GM12892 (cell line): ENCODE data around the gene MAGEC3. TPM values are rescaled to one million over a fixed set of nuclear protein-coding genes. Genes with fewer than 3 reads are reported as not detected.
"Not testable (repeated sequence)": the region's sequence is repeated elsewhere in the genome, so short reads cannot be mapped to it uniquely, and the experiment has no call there.

ENCODE experiments used
- DNase-seq: peaks from one replicate; pipeline ENCODE4 v3.0.0; 2011; ENCODE audit not compliant: insufficient read length
- FAIRE-seq: peaks from 2 replicates; lab custom pipeline; 2011; peaks lifted over from hg19 to GRCh38; lab: Jason Lieb, UNC
- POLR2A ChIP-seq: IDR thresholded peaks from 2 replicates; pipeline ENCODE4 v1.6.1; 2011; ENCODE audit warnings: low read depth, low read length, control low read depth
- POLR2AphosphoS5 ChIP-seq: IDR thresholded peaks from 2 replicates; pipeline ENCODE4 v1.6.1; 2011; ENCODE audit warnings: low read depth, low read length, control low read depth
- TAF1 ChIP-seq: IDR thresholded peaks from 2 replicates; pipeline ENCODE4 v1.6.1; 2011; ENCODE audit warnings: low read depth, mild to moderate bottlenecking, control low read depth, low read length, borderline replicate concordance
- polyA plus RNA-seq: library from polyadenylated mRNA; unstranded; fragments of >200 nt; gene quantifications from one replicate; pipeline ENCODE4 v1.2.1, GENCODE V29; 2012; ENCODE audit warnings: missing spikeins, inconsistent platforms; ENCODE audit not compliant: missing spikeins

The MAGEC3 gene, protein sequence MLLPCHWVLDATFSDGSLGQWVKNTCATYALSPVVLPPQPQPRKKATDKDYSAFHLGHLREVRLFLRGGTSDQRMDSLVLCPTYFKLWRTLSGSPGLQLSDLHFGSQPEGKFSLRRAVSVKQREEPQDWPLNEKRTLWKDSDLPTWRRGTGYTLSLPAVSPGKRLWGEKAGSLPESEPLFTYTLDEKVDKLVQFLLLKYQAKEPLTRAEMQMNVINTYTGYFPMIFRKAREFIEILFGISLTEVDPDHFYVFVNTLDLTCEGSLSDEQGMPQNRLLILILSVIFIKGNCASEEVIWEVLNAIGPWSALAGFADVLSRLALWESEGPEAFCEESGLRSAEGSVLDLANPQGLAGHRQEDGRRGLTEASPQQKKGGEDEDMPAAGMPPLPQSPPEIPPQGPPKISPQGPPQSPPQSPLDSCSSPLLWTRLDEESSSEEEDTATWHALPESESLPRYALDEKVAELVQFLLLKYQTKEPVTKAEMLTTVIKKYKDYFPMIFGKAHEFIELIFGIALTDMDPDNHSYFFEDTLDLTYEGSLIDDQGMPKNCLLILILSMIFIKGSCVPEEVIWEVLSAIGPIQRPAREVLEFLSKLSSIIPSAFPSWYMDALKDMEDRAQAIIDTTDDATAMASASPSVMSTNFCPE
- not detected for polyA plus RNA-seq

- TF ChIP-seq POLR2AphosphoS5 (no peak), TAF1 (no peak), POLR2A (no peak)
- FAIRE-seq (no peak), DNase-seq (no peak)
Observed at GRCh38 chrX:141838016-141838415, at the start of gene MAGEC3. Gene MAGEC3, plus strand, starts transcription at chrX:141838316. Its CDS starts 0 bp downstream, at chrX:141838316.

- no peak for TF ChIP-seq POLR2AphosphoS5
- no peak for TF ChIP-seq TAF1
- TF ChIP-seq POLR2A = no peak
- FAIRE-seq (no peak), DNase-seq (no peak)
Observed at GRCh38 chrX:141791856-141792255, 46.3 kb upstream of the MAGEC3 start.

DNA sequence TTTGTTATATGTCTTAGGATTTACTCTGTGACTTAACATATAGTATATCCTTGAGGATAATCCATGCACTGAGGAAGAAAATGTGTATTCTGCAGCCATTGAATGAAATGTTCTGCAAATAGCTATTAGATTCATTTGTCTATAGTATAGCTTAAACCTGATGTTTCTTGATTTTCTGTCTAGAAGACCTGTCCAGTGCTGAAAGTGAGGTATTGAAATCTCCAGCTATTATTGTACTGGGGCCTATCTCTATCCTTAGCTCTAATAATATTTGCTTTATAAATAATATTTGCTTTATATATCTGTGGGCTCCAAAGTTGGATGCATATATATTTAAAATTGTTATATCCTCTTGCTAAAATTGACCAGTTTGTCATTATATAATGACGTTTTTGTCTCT is 26.7 kb upstream of the MAGEC3 start:
- no peak for FAIRE-seq
- TF ChIP-seq POLR2AphosphoS5 (no peak), POLR2A (no peak), TAF1 (no peak)
- DNase-seq = no peak

DNA sequence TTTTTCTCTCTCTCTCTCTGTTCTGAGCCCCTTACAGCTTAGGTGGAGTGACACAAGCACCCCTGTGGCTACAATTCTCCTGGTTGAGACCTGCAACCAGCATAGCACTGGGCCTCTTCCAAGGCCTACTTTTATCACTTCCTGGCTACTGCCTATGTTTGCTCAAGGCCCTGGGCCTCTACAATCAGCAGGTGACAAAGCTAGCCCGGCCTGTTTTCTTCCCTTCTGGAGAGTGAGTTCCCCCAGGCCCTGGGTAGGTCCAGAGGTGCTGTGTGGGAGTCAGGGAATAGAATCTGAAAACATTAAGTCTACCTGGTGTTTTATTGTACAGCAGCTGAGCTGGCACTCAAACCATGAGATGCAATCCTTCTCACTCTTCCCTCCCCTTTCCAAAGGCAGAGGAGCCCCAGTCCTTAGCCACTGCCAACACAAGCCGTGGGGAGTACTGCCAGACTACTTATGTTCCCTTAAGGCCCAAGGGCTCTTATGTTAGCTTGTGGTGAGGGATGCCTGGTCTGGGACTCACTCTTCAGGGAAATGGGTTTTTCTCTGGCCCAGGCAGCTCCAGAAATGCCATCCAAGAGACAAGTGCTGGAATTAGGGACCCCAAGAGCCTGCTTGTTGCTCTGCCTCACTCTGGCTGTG is 23.8 kb upstream of the MAGEC3 start:
- TF ChIP-seq TAF1 = no peak
- no peak for TF ChIP-seq POLR2A
- no peak for TF ChIP-seq POLR2AphosphoS5
- FAIRE-seq = no peak
- DNase-seq = no peak

DNA sequence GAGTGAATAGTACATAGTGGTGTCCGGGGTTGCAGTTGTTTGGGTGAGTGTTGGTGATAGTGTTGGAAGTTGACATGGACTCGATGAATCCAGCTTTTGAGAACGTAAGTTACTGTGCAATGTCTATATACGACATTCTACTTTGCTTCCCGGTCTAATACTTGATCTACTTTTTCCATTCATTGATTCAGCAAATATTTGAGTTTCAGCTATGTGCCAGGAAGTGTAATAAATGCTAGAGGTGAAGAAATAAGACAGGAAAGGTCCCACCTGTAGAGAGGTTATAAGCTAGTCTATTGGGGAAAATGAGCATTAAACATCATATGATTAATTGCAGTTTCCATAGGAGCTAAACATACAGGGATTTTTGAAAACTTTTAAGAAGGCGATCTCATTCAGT is 22.2 kb upstream of the MAGEC3 start:
- DNase-seq (no peak), FAIRE-seq (no peak)
- TF ChIP-seq POLR2AphosphoS5 (no peak), POLR2A (no peak), TAF1 (no peak)

GRCh38 chrX:141832247-141832646 is 5.9 kb upstream of the MAGEC3 start:
- FAIRE-seq = no peak
- no peak for DNase-seq

DNA sequence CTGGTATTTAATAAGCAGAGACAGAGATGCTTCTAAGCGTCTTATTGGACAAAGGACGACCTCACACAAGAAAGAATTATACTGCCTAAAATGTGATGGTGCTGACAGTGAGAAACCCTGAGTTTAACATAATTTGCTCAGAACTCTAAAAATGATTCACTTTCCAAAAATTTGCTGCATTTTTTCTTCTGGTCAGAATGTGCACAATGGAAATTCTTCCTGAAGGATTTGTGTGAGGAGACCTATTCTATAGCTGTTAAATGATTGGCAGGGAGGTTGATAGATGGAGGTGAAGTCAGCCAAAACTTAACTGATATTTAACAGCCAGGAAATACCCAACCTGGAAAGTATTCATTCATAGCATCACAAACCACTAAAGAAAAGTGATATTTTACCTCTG is 1.7 kb downstream of the MAGEC3 start:
- FAIRE-seq = no peak
- DNase-seq = no peak
- TF ChIP-seq TAF1 (no peak), POLR2A (no peak), POLR2AphosphoS5 (no peak)

More at GRCh38 chrX:141832247-141832646, 5.9 kb upstream of the MAGEC3 start:
- TF ChIP-seq POLR2A (no peak), TAF1 (no peak), POLR2AphosphoS5 (no peak)

GRCh38 chrX:141857479-141857878 is 19.4 kb downstream of the MAGEC3 start:
- DNase-seq (no peak), FAIRE-seq (no peak)
- TF ChIP-seq POLR2AphosphoS5 (no peak), TAF1 (no peak), POLR2A (no peak)

GRCh38 chrX:141879616-141880015 is 41.5 kb downstream of the MAGEC3 start:
- FAIRE-seq = no peak
- TF ChIP-seq TAF1 (no peak), POLR2A (no peak), POLR2AphosphoS5 (no peak)
- DNase-seq = no peak

- DNase-seq, FAIRE-seq: not testable (repeated sequence)
Observed at GRCh38 chrX:141888811-141889210, 50.7 kb downstream of the MAGEC3 start.

DNA sequence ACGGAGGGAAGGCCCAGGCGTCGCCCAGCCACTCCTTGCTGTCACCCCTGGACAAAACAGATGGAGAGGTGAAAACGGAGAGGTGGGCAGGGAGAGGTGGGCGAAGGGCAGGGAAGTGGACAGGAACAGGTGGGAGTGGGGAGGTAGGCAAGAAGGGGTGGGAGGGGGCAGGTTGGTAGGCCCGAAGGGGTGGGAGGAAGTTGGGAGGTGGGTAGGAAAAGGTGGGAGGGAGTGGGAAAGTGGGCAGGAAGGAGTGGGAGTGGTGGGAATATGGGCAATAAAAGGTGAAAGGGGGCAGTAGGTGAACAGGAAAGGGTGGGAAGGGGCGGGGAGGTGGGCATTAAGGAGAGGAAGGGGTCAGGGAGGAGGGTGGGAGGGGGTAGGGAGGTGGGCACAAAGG is 56.6 kb downstream of the MAGEC3 start:
- DNase-seq (no peak), FAIRE-seq (no peak)
- no peak for TF ChIP-seq TAF1
- TF ChIP-seq POLR2AphosphoS5 = no peak
- TF ChIP-seq POLR2A = no peak
